ENCODE measurements around the gene F10.

F10 gene

GRCh38 chr13:113120300-113121182, 2.1 kb upstream of the F10 start:
- Mint-ChIP-seq H3K9me3 (no peaks in the 10 kb centered on the region), H3K27me3 (ENCODE audit: low read depth, poor library complexity) (peaks cover 25% of the 10 kb centered on the region), H3K36me3 (ENCODE audit: low read depth) (no peaks in the 10 kb centered on the region), H3K4me3 (no peak overlapping the region), H3K27ac (no peak overlapping the region), H3K4me1 (peaks cover 24% of the 10 kb centered on the region)
- no peak for DNase-seq
- TF ChIP-seq CTCF (IDR thresholded peaks at IDR 0.05), result no peak

GRCh38 chr13:113121183-113121927, 1.2 kb upstream of the F10 start:
- no peak for TF ChIP-seq CTCF (IDR thresholded peaks at IDR 0.05)
- Mint-ChIP-seq H3K27ac (no peak overlapping the region), H3K27me3 (ENCODE audit: low read depth, poor library complexity) (peaks cover 27% of the 10 kb centered on the region), H3K4me1 (peaks cover 25% of the 10 kb centered on the region), H3K4me3 (no peak overlapping the region), H3K36me3 (ENCODE audit: low read depth) (no peaks in the 10 kb centered on the region), H3K9me3 (no peaks in the 10 kb centered on the region)
- DNase-seq, result no peak

- no peak for TF ChIP-seq CTCF (IDR thresholded peaks at IDR 0.05)
- no peak for DNase-seq
- peaks cover 31% of the 10 kb centered on the region for H3K4me1 Mint-ChIP-seq
- H3K36me3 Mint-ChIP-seq (ENCODE audit: low read depth), result no peaks in the 10 kb centered on the region
- no peaks in the 10 kb centered on the region for H3K9me3 Mint-ChIP-seq
- no peak overlapping the region for H3K4me3 Mint-ChIP-seq
- H3K27ac Mint-ChIP-seq, result no peak overlapping the region
- peaks cover 21% of the 10 kb centered on the region for H3K27me3 Mint-ChIP-seq (ENCODE audit: low read depth, poor library complexity)
Observed at GRCh38 chr13:113121928-113122471, 599 bp upstream of the F10 start.

- H3K4me1 Mint-ChIP-seq, result peaks cover 31% of the 10 kb centered on the region
- no peaks in the 10 kb centered on the region for H3K9me3 Mint-ChIP-seq
- H3K36me3 Mint-ChIP-seq (ENCODE audit: low read depth), result no peaks in the 10 kb centered on the region
- H3K4me3 Mint-ChIP-seq, result peak overlapping the region; percentile 8
- no peak overlapping the region for H3K27ac Mint-ChIP-seq
- DNase-seq, result no peak
- peaks cover 32% of the 10 kb centered on the region for H3K27me3 Mint-ChIP-seq (ENCODE audit: low read depth, poor library complexity)
- TF ChIP-seq CTCF (IDR thresholded peaks at IDR 0.05), result no peak
Observed at GRCh38 chr13:113123226-113124201, 915 bp downstream of the F10 start.

- H3K36me3 Mint-ChIP-seq (ENCODE audit: low read depth), result peaks cover 5% of the 10 kb centered on the region
- no peak for DNase-seq
- peaks cover 31% of the 10 kb centered on the region for H3K4me1 Mint-ChIP-seq
- peaks cover 36% of the 10 kb centered on the region for H3K27me3 Mint-ChIP-seq (ENCODE audit: low read depth, poor library complexity)
- H3K4me3 Mint-ChIP-seq, result no peak overlapping the region
- peaks cover 5% of the 10 kb centered on the region for H3K9me3 Mint-ChIP-seq
- TF ChIP-seq CTCF (IDR thresholded peaks at IDR 0.05), result no peak
- no peak overlapping the region for H3K27ac Mint-ChIP-seq
Observed at GRCh38 chr13:113124211-113124970, 1.8 kb downstream of the F10 start.

All from nephron progenitor cell (in vitro differentiated cells).